SK-N-SH (cell line): Measurements from ENCODE around the gene SMARCC1. TPM values are rescaled to one million over a fixed set of nuclear protein-coding genes. Genes with fewer than 3 reads are reported as not detected.

Experiments
- CTCF ChIA-PET: fragments of 300-600, 350-600 bp; formaldehyde crosslinking; extraction: SDS; loops from one replicate; lab custom pipeline; 2021; lab: Yijun Ruan, JAX
- POLR2A ChIA-PET: fragments of 350-600 bp; sonication (Branson Sonifier 250); formaldehyde crosslinking; extraction: SDS; loops from one replicate; lab custom pipeline; 2020; ENCODE audit warnings: antibody characterized with exemption, inconsistent platforms; lab: Yijun Ruan, JAX
- DNase-seq: peaks from one replicate; pipeline ENCODE4 v3.0.0; 2012
- H2AFZ ChIP-seq: fragments of 200-600 bp; sonication (generic); 2 replicates; pipeline ENCODE4 v1.8.1; 2016; ENCODE audit warnings: antibody characterized with exemption, mild to moderate bottlenecking, low read depth
- H3F3A ChIP-seq: fragments of 200-600 bp; sonication (generic); replicated peaks from 2 replicates; pipeline ENCODE3; 2016; ENCODE audit warnings: antibody characterized with exemption, mild to moderate bottlenecking; ENCODE audit not compliant: insufficient read depth
- H3K27ac ChIP-seq, 2 experiments: fragments of 200-500 bp in 1 of 2; fragments of 200-600 bp in 1 of 2; sonication (Bioruptor generic) in 1 of 2; sonication (generic), shearing (Covaris generic) in 1 of 2; 2 replicates each; pipeline versions ENCODE4 v1.5.1 to v1.6.1; 2014 to 2016; ENCODE audit warnings: low read depth in 2 of 2, inconsistent platforms in 1 of 2, low read length in 1 of 2, mild to moderate bottlenecking in 1 of 2, mixed read lengths in 1 of 2
- H3K27me3 ChIP-seq: fragments of 200-600 bp; sonication (generic), shearing (Covaris generic); 2 replicates; pipeline ENCODE4 v1.6.1; 2016; ENCODE audit warnings: mixed run types; ENCODE audit not compliant: insufficient read depth
- H3K36me3 ChIP-seq, 2 experiments: fragments of 200-500 bp in 1 of 2; fragments of 200-600 bp in 1 of 2; sonication (Bioruptor generic) in 1 of 2; sonication (generic) in 1 of 2; replicated peaks in 1 of 2; 2 replicates each; pipeline versions ENCODE3 to v1.5.1; 2014 to 2016; ENCODE audit warnings: low read length in 1 of 2, mild to moderate bottlenecking in 1 of 2; ENCODE audit not compliant: insufficient read depth in 2 of 2, control insufficient read depth in 1 of 2
- H3K4me1 ChIP-seq, 2 experiments: fragments of 200-500 bp in 1 of 2; fragments of 200-600 bp in 1 of 2; sonication (Bioruptor generic) in 1 of 2; sonication (generic), shearing (Covaris generic) in 1 of 2; 2 replicates each; pipeline versions ENCODE4 v1.5.1 to v1.6.1; 2014 to 2016; ENCODE audit warnings: low read depth in 1 of 2, low read length in 1 of 2, mixed run types in 1 of 2; ENCODE audit not compliant: insufficient read depth in 2 of 2, control insufficient read depth in 1 of 2
- H3K4me2 ChIP-seq: fragments of 200-600 bp; sonication (generic), shearing (Covaris generic); 2 replicates; pipeline ENCODE4 v1.6.1; 2017; ENCODE audit warnings: mixed run types
- H3K4me3 ChIP-seq, 2 experiments: fragments of 200-500 bp in 1 of 2; fragments of 200-600 bp in 1 of 2; sonication (Bioruptor generic) in 1 of 2; sonication (generic), shearing (Covaris generic) in 1 of 2; 2 replicates each; pipeline versions ENCODE4 v1.5.1 to v1.8.1; 2014 to 2016; ENCODE audit warnings: low read depth in 2 of 2, inconsistent platforms in 1 of 2, low read length in 1 of 2, mild to moderate bottlenecking in 1 of 2, mixed read lengths in 1 of 2, moderate library complexity in 1 of 2
- H3K79me2 ChIP-seq: fragments of 200-600 bp; sonication (generic); 2 replicates; pipeline ENCODE4 v1.8.1; 2017; ENCODE audit warnings: mild to moderate bottlenecking; ENCODE audit not compliant: insufficient read depth
- H3K9ac ChIP-seq: fragments of 200-600 bp; sonication (generic); 2 replicates; pipeline ENCODE4 v1.6.1; 2017; ENCODE audit warnings: mixed run types
- H3K9me2 ChIP-seq: fragments of 200-600 bp; sonication (generic); 2 replicates; pipeline ENCODE4 v1.6.1; 2017; ENCODE audit warnings: mixed run types
- H3K9me3 ChIP-seq: fragments of 200-600 bp; sonication (generic); 2 replicates; pipeline ENCODE4 v1.6.1; 2017; ENCODE audit warnings: mixed run types, mild to moderate bottlenecking, moderate library complexity
- H4K20me1 ChIP-seq: fragments of 200-600 bp; sonication (generic); 2 replicates; pipeline ENCODE4 v1.6.1; 2017; ENCODE audit warnings: mild to moderate bottlenecking, mixed run types; ENCODE audit not compliant: insufficient read depth
- EP300 ChIP-seq, 2 experiments: IDR thresholded peaks; 2 replicates each; pipeline versions ENCODE4 v1.4.0 to v1.6.1; 2012; ENCODE audit warnings: borderline replicate concordance in 1 of 2, low read depth in 1 of 2, low read length in 1 of 2
- FOSL2 ChIP-seq: IDR thresholded peaks from 2 replicates; pipeline ENCODE4 v1.4.0; 2012; ENCODE audit warnings: low read depth, mild to moderate bottlenecking, moderate library complexity, borderline replicate concordance
- GATA2 ChIP-seq: sonication (generic); formaldehyde crosslinking; IDR thresholded peaks from 2 replicates; pipeline ENCODE4 v1.5.0; 2020; ENCODE audit warnings: mild to moderate bottlenecking, missing genetic modification reagents
- JUND ChIP-seq: IDR thresholded peaks from 2 replicates; pipeline ENCODE4 v1.4.0; 2012
- MEF2A ChIP-seq: IDR thresholded peaks from 2 replicates; pipeline ENCODE4 v1.4.0; 2012; ENCODE audit warnings: low read depth, borderline replicate concordance
- MXI1 ChIP-seq: IDR thresholded peaks from 2 replicates; pipeline ENCODE4 v1.6.1; 2012; ENCODE audit warnings: mild to moderate bottlenecking, low read depth, low read length, improper control_type of control experiment
- NFIC ChIP-seq: IDR thresholded peaks from 2 replicates; pipeline ENCODE4 v1.4.0; 2012; ENCODE audit warnings: borderline replicate concordance
- TAF1 ChIP-seq: IDR thresholded peaks from 2 replicates; pipeline ENCODE4 v1.6.1; 2012; ENCODE audit warnings: low read depth, mild to moderate bottlenecking, low read length, moderate library complexity, borderline replicate concordance
- TCF12 ChIP-seq: IDR thresholded peaks from 2 replicates; pipeline ENCODE4 v1.4.0; 2012
- TEAD4 ChIP-seq: IDR thresholded peaks from 2 replicates; pipeline ENCODE4 v1.4.0; 2012; ENCODE audit warnings: mild to moderate bottlenecking, borderline replicate concordance; ENCODE audit not compliant: insufficient read depth
- USF2 ChIP-seq: fragments of 150-350 bp; IDR thresholded peaks from 2 replicates; pipeline ENCODE4 v1.6.1; 2017; ENCODE audit warnings: antibody characterized with exemption, low read length, low read depth, borderline replicate concordance
- WGBS: methylation state at CpG from one replicate; pipeline ENCODE4 v1.1.6; 2017; ENCODE audit warnings: low lambda C conversion rate; 5-methylcytosine and 5-hydroxymethylcytosine counted together
- polyA plus RNA-seq, 3 experiments: library from polyadenylated mRNA; depleted of rRNA; stranded (reverse); fragments of >200 nt; gene quantifications; 2 replicates each; pipeline ENCODE4 v1.2.3, GENCODE V29; 2012
- TF ChIP-seq, protein P1 (sequence below): IDR thresholded peaks from 2 replicates; pipeline ENCODE4 v1.6.1; 2012; ENCODE audit warnings: mild to moderate bottlenecking, low read depth, low read length, moderate library complexity
- TF ChIP-seq, protein P2 (sequence below): IDR thresholded peaks from 2 replicates; pipeline ENCODE4 v1.4.0; 2012; ENCODE audit warnings: low read depth

Gene SMARCC1
- polyA plus RNA-seq, 1 of the 3 experiments (the other 2 are of a cell fraction) = 16.5 TPM

GRCh38 chr3:47780741-47781684, 680 bp downstream of the SMARCC1 start:
- H3K36me3 ChIP-seq = peaks cover 0 to 10% of the 10 kb centered on the region in 2 experiments
- H4K20me1 ChIP-seq = peaks cover 45% of the 10 kb centered on the region
- peak overlapping the region; percentile 81 for H2AFZ ChIP-seq
- H3K27me3 ChIP-seq = no peaks in the 10 kb centered on the region
- peak overlapping the region; percentile 97 for H3K4me2 ChIP-seq
- POLR2A ChIA-PET = interaction anchor here (0.6 to 0.8 kb wide), 2 partner anchors 14 to 21 kb away, joined by 3 read pairs; no protein-coding TSS in a partner anchor
- H3K79me2 ChIP-seq = peaks cover 63% of the 10 kb centered on the region
- no peaks in the 10 kb centered on the region for H3K9me3 ChIP-seq
- peaks cover 0 to 3% of the 10 kb centered on the region in 2 experiments; a peak in 2 of 4 replicates for H3K4me1 ChIP-seq
- no peaks in the 10 kb centered on the region for H3K9me2 ChIP-seq
- CTCF ChIA-PET = interaction anchor here (0.5 to 1.2 kb wide), 4 partner anchors 8 to 1392 kb away, joined by 3 to 4 read pairs (median 3); no protein-coding TSS in a partner anchor
- peak; percentile 86 for DNase-seq
- peak overlapping the region; percentile 67 to 99 for H3K4me3 ChIP-seq
- TF ChIP-seq EP300 (IDR thresholded peaks at IDR 0.05; ENCODE audit: borderline replicate concordance in 1 of 2, low read depth in 1 of 2, low read length in 1 of 2) (no peak), MXI1 (peak; percentile 29), GATA2 (CRISPR knock-in tag) (no peak)
- TF ChIP-seq, protein P1, sequence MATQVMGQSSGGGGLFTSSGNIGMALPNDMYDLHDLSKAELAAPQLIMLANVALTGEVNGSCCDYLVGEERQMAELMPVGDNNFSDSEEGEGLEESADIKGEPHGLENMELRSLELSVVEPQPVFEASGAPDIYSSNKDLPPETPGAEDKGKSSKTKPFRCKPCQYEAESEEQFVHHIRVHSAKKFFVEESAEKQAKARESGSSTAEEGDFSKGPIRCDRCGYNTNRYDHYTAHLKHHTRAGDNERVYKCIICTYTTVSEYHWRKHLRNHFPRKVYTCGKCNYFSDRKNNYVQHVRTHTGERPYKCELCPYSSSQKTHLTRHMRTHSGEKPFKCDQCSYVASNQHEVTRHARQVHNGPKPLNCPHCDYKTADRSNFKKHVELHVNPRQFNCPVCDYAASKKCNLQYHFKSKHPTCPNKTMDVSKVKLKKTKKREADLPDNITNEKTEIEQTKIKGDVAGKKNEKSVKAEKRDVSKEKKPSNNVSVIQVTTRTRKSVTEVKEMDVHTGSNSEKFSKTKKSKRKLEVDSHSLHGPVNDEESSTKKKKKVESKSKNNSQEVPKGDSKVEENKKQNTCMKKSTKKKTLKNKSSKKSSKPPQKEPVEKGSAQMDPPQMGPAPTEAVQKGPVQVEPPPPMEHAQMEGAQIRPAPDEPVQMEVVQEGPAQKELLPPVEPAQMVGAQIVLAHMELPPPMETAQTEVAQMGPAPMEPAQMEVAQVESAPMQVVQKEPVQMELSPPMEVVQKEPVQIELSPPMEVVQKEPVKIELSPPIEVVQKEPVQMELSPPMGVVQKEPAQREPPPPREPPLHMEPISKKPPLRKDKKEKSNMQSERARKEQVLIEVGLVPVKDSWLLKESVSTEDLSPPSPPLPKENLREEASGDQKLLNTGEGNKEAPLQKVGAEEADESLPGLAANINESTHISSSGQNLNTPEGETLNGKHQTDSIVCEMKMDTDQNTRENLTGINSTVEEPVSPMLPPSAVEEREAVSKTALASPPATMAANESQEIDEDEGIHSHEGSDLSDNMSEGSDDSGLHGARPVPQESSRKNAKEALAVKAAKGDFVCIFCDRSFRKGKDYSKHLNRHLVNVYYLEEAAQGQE = 0 out of 2 replicates have a peak, but pooled peaks have one; percentile 22
- peaks cover 30% of the 10 kb centered on the region for H3F3A ChIP-seq
- under 1% methylated on average over 30 of the region's 54 CpGs for WGBS
- peak overlapping the region; percentile 88 to 93 for H3K27ac ChIP-seq
- H3K9ac ChIP-seq = peak overlapping the region; percentile 98

DNA sequence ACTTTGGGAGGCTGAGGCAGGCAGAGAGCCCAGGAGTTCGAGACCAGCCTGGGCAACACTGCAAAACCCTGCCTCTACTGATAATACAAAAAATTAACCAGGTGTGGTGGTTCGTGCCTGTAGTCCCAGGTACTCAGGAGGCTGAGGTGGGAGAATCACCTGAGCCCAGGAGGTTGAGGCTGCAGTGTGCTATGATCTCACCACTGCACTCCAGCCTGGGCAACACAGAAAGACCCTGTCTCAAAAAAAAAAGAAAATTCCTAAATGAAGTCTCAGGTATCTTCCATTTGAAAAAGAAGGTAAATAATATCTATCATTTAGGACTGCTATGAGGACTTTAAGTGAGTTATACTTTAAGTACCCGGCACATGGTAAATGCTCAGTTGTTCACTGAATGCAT, 2.9 kb downstream of the SMARCC1 start:
- TF ChIP-seq JUND (no peak), MEF2A (no peak), FOSL2 (no peak), GATA2 (CRISPR knock-in tag) (no peak), TCF12 (no peak), NFIC (no peak), USF2 (no peak), TAF1 (no peak), TEAD4 (no peak)
- TF ChIP-seq, protein P2, sequence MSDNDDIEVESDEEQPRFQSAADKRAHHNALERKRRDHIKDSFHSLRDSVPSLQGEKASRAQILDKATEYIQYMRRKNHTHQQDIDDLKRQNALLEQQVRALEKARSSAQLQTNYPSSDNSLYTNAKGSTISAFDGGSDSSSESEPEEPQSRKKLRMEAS = no peak
- Histone ChIP-seq H3K27me3 (no peaks in the 10 kb centered on the region), H4K20me1 (peaks cover 67% of the 10 kb centered on the region), H3K4me2 (peak overlapping the region; percentile 97; the same call in 1 of the 2 replicates), H3K9me3 (no peaks in the 10 kb centered on the region), H3K79me2 (peaks cover 85% of the 10 kb centered on the region), H3K4me3 (no peak overlapping the region), H3K27ac (no peak overlapping the region), H3F3A (peaks cover 31% of the 10 kb centered on the region), H2AFZ (no peak overlapping the region), H3K9me2 (no peaks in the 10 kb centered on the region), H3K9ac (peak overlapping the region; percentile 98; the same call in 1 of the 2 replicates), H3K4me1 (peaks cover 0 to 3% of the 10 kb centered on the region in 2 experiments; a peak in 2 of 4 replicates), H3K36me3 (peaks cover 0 to 13% of the 10 kb centered on the region in 2 experiments)
- ChIA-PET POLR2A (no interaction called here), CTCF (interaction anchor here (0.7 kb wide), 1 partner anchor 31 kb away, joined by 3 read pairs; no protein-coding TSS in a partner anchor)
- WGBS = 80% methylated on average over 3 of the region's 3 CpGs
- DNase-seq = no peak
